Neural progenitor cell (in vitro differentiated cells): Measurements from ENCODE around the gene GLT8D2.

ENCODE experiments used
- EZH2 ChIP-seq: fragments of 200-600 bp; sonication (generic); IDR thresholded peaks from 2 replicates; pipeline ENCODE4 v1.6.1; 2017; ENCODE audit warnings: antibody characterized with exemption, mild to moderate bottlenecking, moderate library complexity
- EZH2phosphoT487 ChIP-seq: fragments of 200-600 bp; sonication (generic); IDR thresholded peaks from 2 replicates; pipeline ENCODE4 v1.6.1; 2017; ENCODE audit warnings: antibody characterized with exemption
- TF ChIP-seq, protein P1 (sequence below): fragments of 200-600 bp; sonication (generic); IDR thresholded peaks from 2 replicates; pipeline ENCODE4 v1.5.1; 2017; ENCODE audit warnings: antibody characterized with exemption, mild to moderate bottlenecking

GRCh38 chr12:104095289-104095688 lies 45.3 kb upstream of the GLT8D2 start:
- TF ChIP-seq, protein P1, sequence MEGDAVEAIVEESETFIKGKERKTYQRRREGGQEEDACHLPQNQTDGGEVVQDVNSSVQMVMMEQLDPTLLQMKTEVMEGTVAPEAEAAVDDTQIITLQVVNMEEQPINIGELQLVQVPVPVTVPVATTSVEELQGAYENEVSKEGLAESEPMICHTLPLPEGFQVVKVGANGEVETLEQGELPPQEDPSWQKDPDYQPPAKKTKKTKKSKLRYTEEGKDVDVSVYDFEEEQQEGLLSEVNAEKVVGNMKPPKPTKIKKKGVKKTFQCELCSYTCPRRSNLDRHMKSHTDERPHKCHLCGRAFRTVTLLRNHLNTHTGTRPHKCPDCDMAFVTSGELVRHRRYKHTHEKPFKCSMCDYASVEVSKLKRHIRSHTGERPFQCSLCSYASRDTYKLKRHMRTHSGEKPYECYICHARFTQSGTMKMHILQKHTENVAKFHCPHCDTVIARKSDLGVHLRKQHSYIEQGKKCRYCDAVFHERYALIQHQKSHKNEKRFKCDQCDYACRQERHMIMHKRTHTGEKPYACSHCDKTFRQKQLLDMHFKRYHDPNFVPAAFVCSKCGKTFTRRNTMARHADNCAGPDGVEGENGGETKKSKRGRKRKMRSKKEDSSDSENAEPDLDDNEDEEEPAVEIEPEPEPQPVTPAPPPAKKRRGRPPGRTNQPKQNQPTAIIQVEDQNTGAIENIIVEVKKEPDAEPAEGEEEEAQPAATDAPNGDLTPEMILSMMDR = no peak
- TF ChIP-seq EZH2 = no peak
- TF ChIP-seq EZH2phosphoT487 = no peak
